ENCODE measurements around the gene AKAP9.
"Not testable (repeated sequence)": the region's sequence is repeated elsewhere in the genome, so short reads cannot be mapped to it uniquely, and the experiment has no call there.

AKAP9 gene

DNA sequence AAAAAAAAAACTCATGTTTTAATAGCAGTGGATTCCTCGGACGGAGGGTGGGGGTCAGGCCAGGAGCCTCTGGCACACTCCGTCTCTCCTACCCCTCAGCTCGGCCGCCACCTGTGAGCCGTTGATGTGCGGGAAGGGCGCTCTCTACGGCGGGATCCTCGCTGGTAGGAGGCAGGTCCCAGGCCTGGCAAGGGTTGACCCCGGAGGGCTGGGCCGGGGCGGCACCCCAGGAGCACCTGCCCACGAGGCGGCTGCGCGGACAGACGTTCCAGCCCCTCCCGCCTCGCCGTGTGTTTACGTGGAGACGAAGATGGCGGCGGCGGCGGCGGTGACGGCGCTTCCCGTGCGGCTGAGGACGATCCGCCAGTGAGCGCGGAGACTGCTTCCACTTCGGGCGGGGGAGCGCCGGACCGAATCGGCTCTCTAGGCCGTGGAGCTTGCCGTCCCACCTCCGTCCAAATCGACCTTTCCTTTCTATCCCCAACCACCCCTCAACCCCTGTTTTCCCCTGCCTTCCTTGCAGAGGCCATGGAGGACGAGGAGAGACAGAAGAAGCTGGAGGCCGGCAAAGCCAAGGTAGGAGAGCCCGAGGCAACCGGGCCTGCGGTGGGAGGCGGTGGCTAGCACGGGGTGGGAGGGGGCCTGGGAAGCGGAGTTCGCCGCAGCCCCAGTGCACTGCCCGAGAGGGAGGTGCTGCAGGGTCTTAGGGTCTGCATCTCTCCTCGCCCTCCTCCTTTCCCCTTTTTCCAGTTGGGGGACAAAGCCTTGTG lies at the start of gene AKAP9:
Gene AKAP9 (plus strand): TSS at position 291 of the 770 bp plus-strand sequence. CDS start 238 bp downstream, at position 529.
- peak; percentile 93 for DNase-seq (ENCODE audit: low spot score)

DNA sequence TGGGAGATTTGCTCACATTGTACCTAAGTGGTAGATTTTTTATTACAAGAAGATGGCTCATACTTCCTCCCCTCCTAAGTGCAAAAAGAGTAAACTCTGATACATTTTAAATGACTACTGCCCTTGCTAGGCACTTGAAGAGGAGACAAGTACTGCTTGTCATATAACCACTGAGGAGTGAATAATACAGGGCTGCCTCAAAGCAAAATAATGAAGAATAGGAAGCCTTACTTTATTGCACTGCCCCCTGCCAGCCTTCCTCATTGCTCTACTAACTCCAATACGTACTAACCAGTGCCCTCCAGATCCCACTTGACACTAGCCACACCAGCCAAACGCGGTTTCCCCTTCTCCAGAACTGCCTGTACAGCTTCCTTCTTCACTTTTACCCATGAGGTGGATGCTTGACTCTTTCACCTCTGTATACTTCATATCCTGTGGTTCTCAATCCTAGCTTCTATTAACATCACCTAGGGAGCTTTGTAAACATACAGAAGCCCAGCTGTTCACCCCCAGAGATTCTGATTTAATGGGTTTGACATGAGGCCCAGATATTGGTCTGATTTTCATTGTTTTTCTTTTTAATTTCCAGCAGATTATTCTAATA lies 48.5 kb upstream of the AKAP9 start:
- no peak for DNase-seq (ENCODE audit: low spot score)

DNA sequence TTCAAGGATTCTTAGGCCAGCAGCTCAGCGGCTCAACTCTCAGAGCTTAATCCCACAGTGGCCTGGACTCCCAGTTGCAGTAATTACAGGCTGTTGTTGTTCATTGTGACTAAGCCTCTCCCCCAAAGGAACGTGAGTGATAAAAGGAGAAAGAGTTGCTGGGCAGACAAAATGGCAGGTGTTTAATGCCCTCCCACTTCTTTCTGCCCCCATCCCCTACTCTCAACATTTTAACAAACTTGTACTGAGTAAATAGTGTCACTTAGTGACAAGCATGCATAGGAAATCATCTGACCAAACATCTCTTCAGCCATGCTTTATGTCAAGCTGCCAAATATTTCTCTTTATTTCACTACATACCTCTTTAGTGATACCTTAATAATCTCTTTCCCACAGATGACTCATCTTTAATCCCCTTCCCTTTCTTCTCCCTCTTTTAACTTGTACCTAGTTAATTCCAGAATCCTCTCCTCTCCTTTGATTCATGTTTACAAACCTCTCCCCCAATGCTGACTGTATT lies 47.8 kb upstream of the AKAP9 start:
- peak; percentile 15 for DNase-seq (ENCODE audit: low spot score)

DNA sequence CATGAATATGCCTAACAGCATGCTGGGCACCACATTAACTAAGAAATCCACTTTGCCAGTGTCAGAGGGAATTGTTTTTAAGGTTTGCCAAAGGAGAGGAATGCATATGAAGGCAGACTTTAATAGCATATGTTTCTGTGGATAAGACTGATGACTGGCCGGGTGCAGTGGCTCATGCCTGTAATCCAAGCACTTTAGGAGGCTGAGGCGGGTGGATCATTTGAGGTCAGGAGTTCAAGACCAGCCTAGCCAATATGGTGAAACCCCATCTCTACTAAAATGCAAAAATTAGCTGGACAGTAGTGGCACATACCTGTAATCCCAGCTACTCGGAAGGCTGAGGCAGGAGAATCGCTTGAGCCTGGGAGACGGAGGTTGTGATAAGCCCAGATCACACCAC lies 47.0 kb upstream of the AKAP9 start:
- not testable (repeated sequence) for DNase-seq (ENCODE audit: low spot score)

DNA sequence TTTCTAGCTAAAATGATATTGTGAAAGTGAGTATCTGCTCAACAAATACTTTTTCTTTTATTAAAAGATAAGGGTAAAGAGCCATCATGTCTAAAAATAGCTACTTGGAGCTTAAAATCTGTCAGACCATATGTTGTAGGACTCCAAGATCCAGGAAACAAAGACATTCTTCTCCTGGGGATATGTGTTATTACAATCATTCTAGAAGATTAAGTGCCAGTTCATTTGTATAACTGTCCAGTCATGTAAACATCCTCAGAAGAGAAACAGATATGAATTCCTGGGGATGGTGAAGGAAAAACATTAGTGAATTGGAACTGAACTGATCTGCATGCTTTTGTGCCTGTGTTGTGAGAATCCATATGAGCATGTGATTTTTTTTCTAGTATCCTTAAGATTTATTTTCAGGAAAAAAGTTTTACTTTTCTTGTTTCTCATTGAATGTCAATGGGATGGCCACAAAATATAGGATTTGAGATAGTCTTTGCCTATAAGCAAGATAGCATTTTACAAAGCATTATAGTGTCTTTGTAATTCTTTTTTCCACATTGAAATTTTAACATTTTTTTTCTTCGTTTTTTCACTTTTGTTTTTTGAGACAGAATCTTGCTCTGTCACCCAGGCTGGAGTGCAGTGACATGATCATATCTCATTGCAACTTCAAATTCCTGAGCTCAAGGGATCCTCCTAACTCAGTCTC lies 45.7 kb upstream of the AKAP9 start:
- DNase-seq (ENCODE audit: low spot score), result no peak

DNA sequence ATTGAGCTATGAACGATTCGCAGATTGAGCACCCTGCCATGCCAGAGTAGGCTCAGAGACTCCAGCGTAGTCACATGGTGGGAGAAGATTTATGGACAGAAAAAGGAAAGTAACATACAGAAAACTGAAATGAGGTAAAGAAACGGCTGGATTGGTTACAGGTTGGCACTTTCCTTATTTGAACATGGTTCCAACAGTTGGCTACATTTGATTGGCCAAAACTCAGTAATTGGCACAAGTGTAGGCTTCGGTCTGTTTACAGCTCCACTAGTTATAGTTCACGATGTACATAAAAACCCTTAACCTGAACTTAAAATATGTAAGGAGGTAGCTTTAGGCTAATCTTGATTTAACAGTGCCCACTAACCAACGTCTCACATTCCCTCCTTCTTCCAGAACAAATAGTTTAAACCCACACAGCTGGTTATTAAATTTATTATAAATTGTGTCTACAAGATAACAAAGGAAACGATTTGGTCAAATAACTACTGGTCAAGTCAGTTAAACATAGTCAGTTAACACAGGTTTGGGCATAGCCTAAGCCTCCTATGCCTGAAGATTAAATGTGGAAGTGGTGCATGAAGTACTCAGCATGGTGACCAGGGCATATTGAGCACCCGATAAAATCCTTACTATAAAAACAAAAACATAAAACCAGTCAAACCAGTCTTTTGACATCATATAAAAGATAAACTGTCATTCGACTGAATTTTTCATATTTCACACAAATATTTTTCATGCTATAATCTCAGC lies 42.2 kb upstream of the AKAP9 start:
- DNase-seq (ENCODE audit: low spot score), result no peak

DNA sequence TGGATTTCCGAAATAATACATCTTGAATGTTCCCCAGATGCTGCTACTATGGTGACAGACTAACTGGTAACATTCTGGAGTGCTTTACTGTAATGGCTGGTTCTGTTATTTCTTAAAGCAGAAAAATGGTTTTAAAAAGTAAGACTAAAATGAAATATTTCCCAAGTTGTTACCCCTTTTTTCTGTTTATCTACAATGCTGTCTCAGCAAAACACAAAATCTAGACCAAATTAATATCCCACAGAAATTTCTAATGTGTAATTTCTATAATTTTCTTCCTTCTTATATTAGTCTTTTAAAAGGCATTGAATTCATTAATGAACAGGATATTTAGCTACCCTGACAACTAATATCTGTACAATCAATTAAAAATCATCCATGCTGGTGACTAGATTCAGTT lies 41.1 kb upstream of the AKAP9 start:
- no peak for DNase-seq (ENCODE audit: low spot score)

DNA sequence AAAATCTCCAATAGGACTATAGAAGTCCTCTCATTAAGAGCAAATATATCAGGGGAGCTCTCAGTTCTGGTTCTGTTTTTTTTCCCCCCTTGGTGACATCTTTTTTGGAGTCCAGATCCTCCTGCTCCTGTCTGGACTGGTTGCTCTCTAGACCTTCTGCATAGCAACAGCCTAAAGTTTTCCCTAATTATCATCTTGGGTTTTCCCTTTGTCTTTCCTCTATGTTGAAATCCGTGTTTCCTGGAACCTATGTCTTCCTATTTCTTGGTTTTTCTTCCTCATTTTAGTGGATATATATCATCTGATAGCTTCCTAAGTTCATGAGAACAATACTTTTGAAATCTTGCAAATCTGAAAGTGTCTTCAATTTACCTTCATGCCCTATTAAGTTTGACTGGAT lies 30.5 kb upstream of the AKAP9 start:
- DNase-seq (ENCODE audit: low spot score), result no peak

DNA sequence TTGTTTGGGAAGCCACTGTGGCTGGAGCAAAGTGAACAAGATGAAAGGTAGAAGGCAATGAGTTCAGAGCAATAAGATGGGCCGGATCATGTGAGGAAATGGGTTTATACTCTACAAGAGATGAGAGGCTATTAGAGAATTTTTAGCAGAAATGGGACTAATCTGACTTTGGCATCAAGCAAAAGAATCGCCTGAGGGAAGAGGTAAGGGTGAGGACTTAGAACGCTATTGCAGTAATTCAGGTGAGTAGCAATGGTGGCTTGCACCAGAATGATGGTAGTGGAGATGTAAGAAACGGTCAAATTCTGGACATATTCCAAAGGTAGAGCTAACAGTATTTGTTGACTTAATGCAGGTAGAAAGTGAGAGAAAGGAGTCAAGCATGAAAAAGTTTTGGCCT lies 29.5 kb upstream of the AKAP9 start:
- no peak for DNase-seq (ENCODE audit: low spot score)

DNA sequence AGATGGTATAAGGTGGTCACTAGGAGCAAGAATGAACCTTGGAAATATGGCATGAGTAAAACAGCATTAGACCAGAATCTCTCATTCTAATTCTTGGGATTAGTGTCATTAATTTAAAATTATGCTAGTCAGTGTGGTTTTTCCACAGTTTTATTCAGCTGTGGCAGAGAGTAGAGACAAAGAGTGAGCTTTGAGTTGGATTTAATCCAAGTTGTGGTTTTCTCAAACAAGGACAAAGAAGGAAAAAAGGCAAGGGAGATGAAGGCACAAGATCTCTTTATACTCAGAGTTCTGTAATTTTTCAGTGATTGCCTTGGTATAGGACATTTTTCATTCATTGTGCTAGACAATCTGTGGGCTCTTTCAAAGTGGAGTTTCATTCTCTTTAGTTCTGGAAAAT lies 28.2 kb upstream of the AKAP9 start:
- no peak for DNase-seq (ENCODE audit: low spot score)

DNA sequence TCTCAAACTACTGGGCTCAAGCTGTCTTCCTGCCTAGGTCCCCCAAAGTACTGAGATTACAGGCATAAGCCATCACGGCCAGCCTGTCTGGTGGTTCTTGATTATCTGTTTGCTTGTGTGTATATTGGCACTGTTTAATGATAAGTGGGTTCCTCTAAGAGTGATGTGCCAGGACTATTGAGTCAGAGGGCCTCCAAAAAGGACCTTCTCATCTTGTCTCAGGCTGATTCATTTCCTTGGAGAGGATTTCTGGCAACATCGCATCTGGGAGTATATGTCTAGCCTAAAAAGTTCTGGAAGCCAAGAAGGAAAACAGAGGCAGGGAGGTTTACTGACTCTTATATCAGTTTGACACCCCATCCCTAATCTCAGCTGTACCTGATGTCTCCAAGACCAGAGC lies 27.1 kb upstream of the AKAP9 start:
- no peak for DNase-seq (ENCODE audit: low spot score)

DNA sequence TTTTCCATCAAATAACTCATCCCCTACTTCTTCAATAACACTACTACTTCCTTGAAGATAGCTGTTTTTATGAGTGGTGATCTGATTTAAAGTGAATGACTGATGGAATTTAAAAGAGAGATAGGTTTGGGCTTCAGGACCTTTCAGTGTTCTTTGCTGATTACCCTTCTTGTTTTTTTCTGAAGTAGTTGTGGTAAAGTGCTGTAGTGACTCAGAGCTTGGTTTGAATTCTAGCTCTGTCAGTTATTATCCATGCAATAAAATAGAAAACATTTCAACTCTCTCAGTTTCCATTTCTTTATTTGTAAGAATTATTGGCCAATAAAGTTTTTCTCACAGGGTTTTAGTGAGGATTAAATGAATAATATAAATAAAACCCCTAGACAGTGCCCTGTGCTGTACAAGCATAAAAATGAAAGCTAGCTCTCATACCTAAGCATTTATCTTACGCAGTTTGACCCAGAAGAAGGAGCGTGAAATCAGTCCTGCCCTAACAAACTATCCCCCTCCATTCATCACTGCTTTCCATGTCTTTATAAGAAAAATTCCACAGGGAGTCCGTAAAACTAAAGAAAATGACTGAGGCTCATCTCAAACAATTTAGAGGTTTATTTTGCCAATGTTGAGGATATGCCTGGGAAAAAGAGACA lies 25.1 kb upstream of the AKAP9 start:
- DNase-seq (ENCODE audit: low spot score), result peak; percentile 7

DNA sequence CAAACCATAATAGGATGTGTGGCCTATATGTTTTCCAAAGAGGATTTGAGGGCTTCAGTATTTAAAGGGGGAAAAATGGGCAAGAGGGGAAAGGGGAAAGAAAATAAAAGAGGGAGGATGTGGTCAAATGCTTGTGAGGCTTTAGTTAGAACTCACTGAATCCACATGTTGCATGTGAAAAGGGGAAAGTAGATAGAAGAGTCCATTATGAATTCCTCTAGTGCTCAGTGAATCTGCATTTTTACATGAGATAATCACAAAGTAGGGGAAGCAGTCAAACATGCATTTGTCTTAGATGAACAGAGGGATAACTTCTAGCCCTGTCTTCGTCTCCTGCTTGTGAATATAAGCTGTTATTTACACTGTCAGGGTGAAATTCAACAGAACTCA lies 24.6 kb upstream of the AKAP9 start:
- no peak for DNase-seq (ENCODE audit: low spot score)

DNA sequence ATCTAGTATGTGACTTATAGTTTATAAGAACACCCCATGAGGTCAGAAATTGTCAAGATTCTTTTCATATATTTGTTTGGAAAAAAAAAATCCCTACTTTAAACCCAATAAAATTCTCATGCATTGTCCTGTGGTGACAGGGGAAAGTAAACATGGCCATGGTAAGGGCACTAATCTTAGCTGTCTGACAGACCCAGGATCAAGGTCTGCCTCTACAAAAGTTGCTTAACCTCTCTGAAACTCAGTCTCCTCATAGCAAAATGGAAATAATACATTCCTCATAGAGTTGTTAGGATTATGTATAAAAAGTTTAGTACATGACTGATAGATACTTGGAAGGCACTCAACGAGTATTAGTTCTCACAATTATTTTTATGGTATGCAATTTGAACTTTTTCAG lies 22.3 kb upstream of the AKAP9 start:
- DNase-seq (ENCODE audit: low spot score), result no peak

DNA sequence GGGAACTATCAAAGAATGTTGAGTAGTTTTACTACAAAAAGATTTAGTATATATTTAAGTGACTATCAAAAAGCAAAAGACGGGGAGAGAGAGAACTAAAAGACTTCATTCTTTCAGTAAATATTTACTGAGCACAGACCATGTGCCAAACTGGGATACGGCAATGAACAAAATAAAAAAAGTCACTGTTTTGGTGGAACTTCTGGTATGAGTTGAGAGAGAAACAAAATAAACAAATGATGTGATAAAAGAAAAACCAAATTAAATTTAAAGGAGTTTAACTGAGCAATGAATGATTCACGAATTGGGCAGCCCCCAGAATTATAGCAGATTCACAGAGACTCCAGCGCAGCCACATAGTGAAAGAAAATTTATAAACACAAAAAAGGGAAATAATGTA lies 17.8 kb upstream of the AKAP9 start:
- DNase-seq (ENCODE audit: low spot score), result no peak

DNA sequence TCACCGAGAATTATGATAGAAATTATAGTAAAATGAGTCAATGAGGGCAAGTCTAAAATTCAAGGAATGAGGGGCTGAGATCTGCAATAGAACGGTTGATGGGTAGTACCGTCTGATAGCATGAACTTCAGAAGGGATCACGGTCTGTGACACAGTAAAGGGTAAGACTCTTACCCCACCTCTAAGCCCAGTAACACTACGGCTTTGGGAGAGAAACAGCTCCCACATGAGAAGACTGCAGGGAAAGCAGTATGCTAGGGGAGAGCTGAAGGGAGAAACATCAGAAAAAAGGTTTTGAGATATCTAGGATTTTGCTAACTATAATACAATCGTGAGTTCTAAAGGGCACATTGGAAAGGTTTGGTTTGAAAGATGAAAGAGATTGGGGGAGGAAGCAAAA lies 12.8 kb upstream of the AKAP9 start:
- DNase-seq (ENCODE audit: low spot score), result no peak

DNA sequence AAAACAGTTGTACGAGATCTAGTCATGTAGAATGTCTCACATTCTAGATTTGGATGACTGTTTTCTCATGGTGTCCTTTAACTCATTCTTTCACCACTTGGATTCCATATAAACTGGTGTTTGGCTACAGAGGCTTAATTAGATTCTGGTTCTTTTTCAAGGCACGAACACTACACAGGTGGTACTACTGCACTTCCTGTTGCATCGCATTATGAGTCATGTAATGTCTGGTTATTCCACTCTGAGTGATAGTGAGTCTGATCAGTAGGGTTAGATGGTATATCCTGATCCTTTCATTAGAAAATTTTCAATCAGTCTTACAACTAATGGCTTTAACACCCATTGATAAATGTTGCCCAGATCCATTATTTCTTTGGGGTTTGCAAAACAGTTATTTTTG lies 11.2 kb upstream of the AKAP9 start:
- peak; percentile 49 for DNase-seq (ENCODE audit: low spot score)

DNA sequence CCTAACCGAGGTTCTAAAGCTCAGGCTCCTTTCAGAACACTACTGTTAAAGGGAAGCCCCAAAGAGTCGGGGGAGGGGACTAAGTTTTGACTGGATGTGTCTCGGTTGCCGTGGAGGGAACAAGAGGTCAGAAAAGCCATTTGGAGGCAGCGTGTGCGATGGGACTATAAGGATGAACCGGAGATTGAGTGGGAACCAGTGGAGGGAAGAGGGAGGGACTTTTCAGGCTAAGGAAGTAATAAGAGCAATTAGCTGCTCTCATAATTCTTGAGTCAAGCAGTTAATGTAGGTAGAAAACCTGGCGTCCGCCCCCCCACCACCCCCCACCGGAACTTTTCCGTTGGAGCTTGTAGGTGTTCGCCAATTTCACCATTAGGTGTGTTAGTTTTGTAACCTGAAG lies 491 bp upstream of the AKAP9 start:
- DNase-seq (ENCODE audit: low spot score), result peak; percentile 42

DNA sequence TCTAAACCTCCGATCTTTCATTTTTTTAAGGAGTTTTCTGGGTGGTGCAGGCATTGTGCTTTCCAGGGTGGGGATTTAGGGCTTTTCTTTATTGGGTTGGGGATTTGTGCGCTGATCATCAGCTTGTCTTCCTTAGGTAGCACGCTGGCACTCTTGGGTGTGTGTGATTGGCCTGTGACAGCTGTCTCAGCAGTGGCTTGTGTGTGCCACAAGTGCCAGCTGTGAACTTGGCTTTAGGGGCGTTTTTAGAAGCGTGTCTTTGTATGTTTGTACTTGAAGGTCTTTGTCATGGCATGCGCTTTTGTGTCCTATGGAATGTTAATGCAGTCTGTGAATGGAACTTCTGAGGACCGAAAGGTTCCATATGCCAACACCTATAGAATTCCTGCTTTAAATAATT lies 788 bp downstream of the AKAP9 start:
- DNase-seq (ENCODE audit: low spot score), result peak; percentile 58

DNA sequence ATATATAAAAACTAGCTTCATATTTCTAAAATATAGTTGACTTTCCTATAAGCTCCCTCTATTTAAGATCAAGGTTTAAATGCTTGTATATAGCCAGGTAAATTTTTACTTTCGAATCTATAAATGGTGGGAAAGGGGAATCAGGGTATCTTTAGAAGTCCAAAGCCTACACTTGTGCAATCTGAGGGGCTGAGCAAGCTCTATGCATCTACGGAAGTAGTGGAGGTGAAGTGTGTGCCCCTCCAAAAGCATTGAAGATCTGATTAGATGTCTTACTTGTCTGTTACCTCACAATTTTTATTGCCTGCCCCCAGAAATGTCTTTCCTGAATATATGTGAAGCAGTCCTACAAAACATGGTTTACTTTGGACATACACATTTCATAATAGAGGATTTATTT lies 1.6 kb downstream of the AKAP9 start:
- no peak for DNase-seq (ENCODE audit: low spot score)

DNA sequence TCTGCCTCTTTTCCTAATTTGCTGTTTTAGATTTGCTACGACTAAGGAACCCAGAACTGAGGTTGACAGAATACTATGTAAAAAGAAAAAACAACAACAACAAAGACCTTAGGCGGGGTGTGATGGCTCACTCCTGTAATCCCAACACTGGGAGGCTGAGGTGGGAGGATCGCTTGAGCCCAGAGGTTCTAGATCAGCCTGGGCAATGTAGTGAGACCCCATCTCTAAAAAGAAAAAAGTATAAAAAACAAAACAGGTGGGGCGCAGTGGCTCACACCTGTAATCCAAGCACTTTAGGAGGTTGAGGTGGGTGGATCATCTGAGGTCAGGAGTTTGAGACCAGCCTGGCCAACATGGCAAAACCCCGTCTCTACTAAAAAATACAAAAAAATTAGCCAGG lies 4.3 kb downstream of the AKAP9 start:
- DNase-seq (ENCODE audit: low spot score), result not testable (repeated sequence)

DNA sequence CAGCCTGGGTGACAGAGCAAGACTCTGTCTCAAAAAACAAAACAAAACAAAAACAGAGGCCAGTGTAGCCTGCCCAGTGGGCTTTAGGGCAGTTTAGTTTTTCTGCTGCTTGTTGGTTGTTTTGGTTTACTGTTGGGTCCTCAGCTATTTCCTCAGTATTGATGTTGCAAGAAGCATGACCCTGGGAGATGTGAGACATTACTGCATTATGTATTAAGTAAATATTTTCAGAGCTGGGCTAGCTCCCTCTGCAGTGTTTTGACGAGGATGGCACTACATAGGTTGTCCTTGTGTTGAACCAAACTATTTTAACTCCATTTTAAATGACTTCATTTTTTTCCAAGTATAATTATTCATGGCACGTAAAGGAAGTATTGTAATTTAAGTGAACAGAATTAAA lies 4.8 kb downstream of the AKAP9 start:
- DNase-seq (ENCODE audit: low spot score), result no peak
